Measurements from ENCODE around the gene ABHD3. TPM values are rescaled to one million over a fixed set of nuclear protein-coding genes. Genes with fewer than 3 reads are reported as not detected.
A peak's percentile ranks its signal among the peaks of the same experiment; 100 is the strongest.

The ABHD3 gene
- total RNA-seq, 4 donors from 2014 or later, result 3.8 to 4.5 (median 4.2) TPM

GRCh38 chr18:21706386-21706865 lies 1.9 kb upstream of the ABHD3 start:
- Histone ChIP-seq H3K9me3 (no peaks in the 10 kb centered on the region), H3K27me3 (no peaks in the 10 kb centered on the region), H3K36me3 (peaks cover 0 to 7% of the 10 kb centered on the region in 2 donors), H3K27ac (no peak overlapping the region), H3K4me1 (peaks cover 12 to 20% of the 10 kb centered on the region in 2 donors), H3K4me3 (no peak overlapping the region)
- in situ Hi-C loops (cut with MboI; ENCODE audit: low sequenced_read_pairs in 4 of 4) (no loop called here), intact Hi-C loops (cut with DNase I; ENCODE audit: low total_unique reads) (loop anchor here (10.0 kb wide), 1 partner anchor 222 kb away; no protein-coding TSS in a partner anchor)
- TF ChIP-seq POLR2A (IDR thresholded peaks at IDR 0.05), result no peak
- TF ChIP-seq, protein P1, sequence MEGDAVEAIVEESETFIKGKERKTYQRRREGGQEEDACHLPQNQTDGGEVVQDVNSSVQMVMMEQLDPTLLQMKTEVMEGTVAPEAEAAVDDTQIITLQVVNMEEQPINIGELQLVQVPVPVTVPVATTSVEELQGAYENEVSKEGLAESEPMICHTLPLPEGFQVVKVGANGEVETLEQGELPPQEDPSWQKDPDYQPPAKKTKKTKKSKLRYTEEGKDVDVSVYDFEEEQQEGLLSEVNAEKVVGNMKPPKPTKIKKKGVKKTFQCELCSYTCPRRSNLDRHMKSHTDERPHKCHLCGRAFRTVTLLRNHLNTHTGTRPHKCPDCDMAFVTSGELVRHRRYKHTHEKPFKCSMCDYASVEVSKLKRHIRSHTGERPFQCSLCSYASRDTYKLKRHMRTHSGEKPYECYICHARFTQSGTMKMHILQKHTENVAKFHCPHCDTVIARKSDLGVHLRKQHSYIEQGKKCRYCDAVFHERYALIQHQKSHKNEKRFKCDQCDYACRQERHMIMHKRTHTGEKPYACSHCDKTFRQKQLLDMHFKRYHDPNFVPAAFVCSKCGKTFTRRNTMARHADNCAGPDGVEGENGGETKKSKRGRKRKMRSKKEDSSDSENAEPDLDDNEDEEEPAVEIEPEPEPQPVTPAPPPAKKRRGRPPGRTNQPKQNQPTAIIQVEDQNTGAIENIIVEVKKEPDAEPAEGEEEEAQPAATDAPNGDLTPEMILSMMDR (IDR thresholded peaks at IDR 0.05 in 4 of 5, conservative IDR thresholded peaks at IDR 0.05 in 1 of 5), result no peak
- ATAC-seq, result no peak
- no peak for DNase-seq

- ATAC-seq (no peak), DNase-seq (no peak)
- Histone ChIP-seq H3K36me3 (peaks cover 0 to 14% of the 10 kb centered on the region in 2 donors), H3K9me3 (no peaks in the 10 kb centered on the region), H3K4me3 (peak overlapping the region; percentile 82 to 97 (median 89)), H3K4me1 (peaks cover 12 to 20% of the 10 kb centered on the region in 2 donors), H3K27me3 (no peaks in the 10 kb centered on the region), H3K27ac (peak overlapping the region; percentile 86 to 97 (median 96))
- in situ Hi-C loops (cut with MboI; ENCODE audit: low sequenced_read_pairs in 4 of 4), result no loop called here
- intact Hi-C loops (cut with DNase I; ENCODE audit: low total_unique reads), result loop anchor here (5.0 to 10.0 kb wide), 3 partner anchors 149 to 251 kb away; no protein-coding TSS in a partner anchor
- no peak for TF ChIP-seq POLR2A (IDR thresholded peaks at IDR 0.05)
- TF ChIP-seq, protein P1 (IDR thresholded peaks at IDR 0.05 in 4 of 5, conservative IDR thresholded peaks at IDR 0.05 in 1 of 5), result no peak
Measured at GRCh38 chr18:21703241-21703820, 1.2 kb downstream of the ABHD3 start.

DNA sequence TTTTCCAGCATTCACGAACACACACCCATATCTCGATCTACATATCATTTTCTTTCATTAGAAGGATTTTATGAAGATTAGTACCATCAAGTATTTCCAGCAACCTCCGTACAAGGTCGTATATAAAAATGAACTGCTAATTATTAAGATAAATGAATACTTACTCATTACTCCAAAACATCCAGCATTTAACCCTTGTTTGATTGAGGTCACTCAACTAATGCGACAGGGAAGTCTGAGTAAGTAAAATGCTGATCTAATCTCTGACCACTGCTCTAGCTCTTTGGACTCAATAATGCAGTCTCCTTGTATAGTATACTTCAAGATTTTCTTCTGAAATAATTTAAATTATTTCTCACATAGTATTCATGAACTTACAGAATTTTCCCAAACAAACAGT lies 2.0 kb downstream of the ABHD3 start:
- no peak for ATAC-seq
- DNase-seq, result no peak
- intact Hi-C loops (cut with DNase I; ENCODE audit: low total_unique reads) (loop anchor here (5.0 to 10.0 kb wide), 3 partner anchors 150 to 250 kb away; no protein-coding TSS in a partner anchor), in situ Hi-C loops (cut with MboI; ENCODE audit: low sequenced_read_pairs in 4 of 4) (no loop called here)
- no peak for TF ChIP-seq POLR2A (IDR thresholded peaks at IDR 0.05)
- TF ChIP-seq, protein P1 (IDR thresholded peaks at IDR 0.05 in 4 of 5, conservative IDR thresholded peaks at IDR 0.05 in 1 of 5), result no peak
- Histone ChIP-seq H3K36me3 (peaks cover 0 to 14% of the 10 kb centered on the region in 2 donors), H3K9me3 (no peaks in the 10 kb centered on the region), H3K4me1 (peaks cover 12 to 20% of the 10 kb centered on the region in 2 donors), H3K27ac (peak overlapping the region; percentile 2 to 97 (median 48)), H3K4me3 (no peak overlapping the region), H3K27me3 (no peaks in the 10 kb centered on the region)

DNA sequence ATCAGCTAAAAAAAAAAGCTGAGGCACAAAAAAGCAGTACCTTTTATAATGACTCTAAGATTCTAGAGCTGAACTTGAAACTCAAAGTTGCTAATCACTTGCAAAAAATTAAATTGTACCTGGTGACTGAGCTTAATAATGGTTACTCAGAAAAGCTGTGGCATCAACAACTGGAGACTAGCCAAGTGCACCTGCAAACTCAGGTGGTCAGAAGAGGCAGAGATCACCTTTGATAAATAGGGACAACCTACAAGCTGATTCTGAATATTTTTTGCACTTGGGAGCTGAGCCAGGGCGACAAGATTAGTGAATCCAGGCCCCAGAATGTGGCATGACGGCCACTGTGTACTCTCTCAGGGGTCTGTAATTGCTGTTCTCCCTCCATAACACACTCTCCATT lies 3.0 kb downstream of the ABHD3 start:
- H3K36me3 ChIP-seq, result peaks cover 0 to 14% of the 10 kb centered on the region in 2 donors
- in situ Hi-C loops (cut with MboI; ENCODE audit: low sequenced_read_pairs in 4 of 4), result no loop called here
- TF ChIP-seq, protein P1 (IDR thresholded peaks at IDR 0.05 in 4 of 5, conservative IDR thresholded peaks at IDR 0.05 in 1 of 5), result no peak
- no peak for TF ChIP-seq POLR2A (IDR thresholded peaks at IDR 0.05)
- peaks cover 12 to 20% of the 10 kb centered on the region in 2 donors for H3K4me1 ChIP-seq
- no peak overlapping the region for H3K27ac ChIP-seq
- H3K27me3 ChIP-seq, result no peaks in the 10 kb centered on the region
- no peak overlapping the region for H3K4me3 ChIP-seq
- DNase-seq (no peak), ATAC-seq (no peak)
- intact Hi-C loops (cut with DNase I; ENCODE audit: low total_unique reads), result loop anchor here (5.0 to 10.0 kb wide), 3 partner anchors 151 to 249 kb away; no protein-coding TSS in a partner anchor
- no peaks in the 10 kb centered on the region for H3K9me3 ChIP-seq

All from gastrocnemius medialis (tissue), 4 donors.